CD14-positive monocyte (primary cell): ENCODE measurements around the gene KCNB1. TPM values are rescaled to one million over a fixed set of nuclear protein-coding genes. Genes with fewer than 3 reads are reported as not detected.

Source experiments
- DNase-seq, 3 donors: peaks; one replicate each; pipeline ENCODE4 v3.0.0-alpha.2; 2011 to 2022
- H2AFZ ChIP-seq: 2 replicates; pipeline ENCODE4 v1.6.0; 2012; ENCODE audit warnings: mild to moderate bottlenecking, low read depth, low read length, inconsistent platforms; ENCODE audit not compliant: insufficient read depth, poor library complexity, severe bottlenecking
- H3K27ac ChIP-seq, 2 donors: 1 replicate in 1 of 2; 2 replicates in 1 of 2; pipeline ENCODE4 v1.5.1; 2012 to 2013; ENCODE audit warnings: low read length in 2 of 2, control low read depth in 1 of 2, inconsistent platforms in 1 of 2, low read depth in 1 of 2, mild to moderate bottlenecking in 1 of 2
- H3K27me3 ChIP-seq, 2 donors: one replicate each; pipeline versions ENCODE4 v1.6.0 to v1.6.1; 2011 to 2013; ENCODE audit warnings: low read length in 2 of 2; ENCODE audit not compliant: control insufficient read depth in 2 of 2, insufficient read depth in 2 of 2
- H3K36me3 ChIP-seq, 2 donors: replicated peaks in 1 of 2; 1 replicate in 1 of 2; 2 replicates in 1 of 2; pipeline versions ENCODE4 v1.5.1 to v1.6.1; 2012 to 2013; ENCODE audit warnings: low read length in 2 of 2, control low read depth in 1 of 2, inconsistent platforms in 1 of 2, mild to moderate bottlenecking in 1 of 2; ENCODE audit not compliant: insufficient read depth in 2 of 2, control insufficient read depth in 1 of 2
- H3K4me1 ChIP-seq, 2 donors: 1 replicate in 1 of 2; 2 replicates in 1 of 2; pipeline versions ENCODE4 v1.5.1 to v1.6.1; 2012 to 2013; ENCODE audit warnings: low read length in 2 of 2, control low read depth in 1 of 2, inconsistent platforms in 1 of 2, mild to moderate bottlenecking in 1 of 2, moderate library complexity in 1 of 2; ENCODE audit not compliant: insufficient read depth in 2 of 2, control insufficient read depth in 1 of 2
- H3K4me2 ChIP-seq: replicated peaks from 2 replicates; pipeline ENCODE3; 2012; ENCODE audit warnings: low read length, moderate library complexity, mild to moderate bottlenecking; ENCODE audit not compliant: poor library complexity, severe bottlenecking; ENCODE audit errors: extremely low read depth
- H3K4me3 ChIP-seq, 3 experiments: fragments of 200-600 bp in 1 of 3; sonication (generic) in 1 of 3; replicated peaks in 1 of 3; 1 replicate in 2 of 3; 2 replicates in 1 of 3; pipeline ENCODE4 v1.5.1; 2011 to 2013; ENCODE audit warnings: low read length in 3 of 3, mild to moderate bottlenecking in 3 of 3, control low read depth in 2 of 3, low read depth in 2 of 3, inconsistent platforms in 1 of 3, moderate library complexity in 1 of 3
- H3K79me2 ChIP-seq: 2 replicates; pipeline ENCODE4 v1.6.0; 2012; ENCODE audit warnings: mild to moderate bottlenecking, control low read depth, inconsistent platforms, low read length, moderate library complexity; ENCODE audit not compliant: insufficient read depth
- H3K9ac ChIP-seq: 2 replicates; pipeline ENCODE4 v1.6.0; 2017; ENCODE audit warnings: low read length, mild to moderate bottlenecking; ENCODE audit not compliant: insufficient read depth, poor library complexity, severe bottlenecking
- H3K9me3 ChIP-seq, 2 donors: replicated peaks in 1 of 2; 1 replicate in 1 of 2; 2 replicates in 1 of 2; pipeline versions ENCODE4 v1.5.1 to v1.6.1; 2012 to 2013; ENCODE audit warnings: low read length in 2 of 2, control low read depth in 1 of 2; ENCODE audit not compliant: control insufficient read depth in 1 of 2, insufficient read depth in 1 of 2
- H4K20me1 ChIP-seq: 2 replicates; pipeline ENCODE4 v1.6.0; 2012; ENCODE audit warnings: mild to moderate bottlenecking, low read length, control low read depth, moderate library complexity; ENCODE audit not compliant: insufficient read depth
- H3K27ac Mint-ChIP-seq, 7 donors: one replicate each; pipeline ENCODE4 v1.8.0; 2020; ENCODE audit warnings: mild to moderate bottlenecking in 7 of 7, mixed read lengths in 7 of 7, moderate library complexity in 6 of 7, inconsistent platforms in 2 of 7
- H3K27me3 Mint-ChIP-seq, 3 donors: one replicate each; pipeline ENCODE4 v1.8.0; 2021 to 2022; ENCODE audit warnings: low read depth in 3 of 3, mild to moderate bottlenecking in 3 of 3, mixed read lengths in 3 of 3, moderate library complexity in 3 of 3, inconsistent platforms in 1 of 3
- H3K36me3 Mint-ChIP-seq, 2 donors: one replicate each; pipeline ENCODE4 v1.8.0; 2020; ENCODE audit warnings: mixed read lengths in 2 of 2, inconsistent platforms in 1 of 2, mild to moderate bottlenecking in 1 of 2
- H3K4me1 Mint-ChIP-seq: one replicate; pipeline ENCODE4 v1.8.0; 2020; ENCODE audit warnings: mild to moderate bottlenecking, mixed read lengths
- H3K4me3 Mint-ChIP-seq, 2 donors: one replicate each; pipeline ENCODE4 v1.8.0; 2020; ENCODE audit warnings: mild to moderate bottlenecking in 2 of 2, mixed read lengths in 2 of 2, moderate library complexity in 1 of 2
- H3K9me3 Mint-ChIP-seq, 7 donors: one replicate each; pipeline ENCODE4 v1.8.0; 2020 to 2022; ENCODE audit warnings: mixed read lengths in 7 of 7, mild to moderate bottlenecking in 6 of 7, moderate library complexity in 6 of 7, inconsistent platforms in 2 of 7
- WGBS: methylation state at CpG from one replicate; pipeline ENCODE4 v1.1.5; 2013; ENCODE audit warnings: missing lambda C conversion rate; ENCODE audit not compliant: insufficient coverage; 5-methylcytosine and 5-hydroxymethylcytosine counted together
- intact Hi-C, 2 donors: fragments of 100-400 bp; cut with micrococcal nuclease; formaldehyde crosslinking; loops; one replicate each; pipeline versions ENCODE4 v1.15.0 to v1.15.1; 2023
- polyA plus RNA-seq, 3 donors: library from polyadenylated mRNA; depleted of rRNA in 1 of 3; unstranded in 2 of 3; stranded (reverse) in 1 of 3; fragments of 300-500 nt in 2 of 3; fragments of >200 nt in 1 of 3; fragmentation: Illumina TruSeq in 2 of 3; gene quantifications; 1 replicate in 2 of 3; 2 replicates in 1 of 3; pipeline ENCODE4 v1.2.3, GENCODE V29; 2012 to 2021
- TF ChIP-seq, protein P1 (sequence below): fragments of 200-600 bp; IDR thresholded peaks from one replicate; pipeline ENCODE4 v1.8.0; 2022; ENCODE audit warnings: antibody characterized with exemption, mild to moderate bottlenecking

KCNB1 gene
- polyA plus RNA-seq, 3 donors, result not detected

DNA sequence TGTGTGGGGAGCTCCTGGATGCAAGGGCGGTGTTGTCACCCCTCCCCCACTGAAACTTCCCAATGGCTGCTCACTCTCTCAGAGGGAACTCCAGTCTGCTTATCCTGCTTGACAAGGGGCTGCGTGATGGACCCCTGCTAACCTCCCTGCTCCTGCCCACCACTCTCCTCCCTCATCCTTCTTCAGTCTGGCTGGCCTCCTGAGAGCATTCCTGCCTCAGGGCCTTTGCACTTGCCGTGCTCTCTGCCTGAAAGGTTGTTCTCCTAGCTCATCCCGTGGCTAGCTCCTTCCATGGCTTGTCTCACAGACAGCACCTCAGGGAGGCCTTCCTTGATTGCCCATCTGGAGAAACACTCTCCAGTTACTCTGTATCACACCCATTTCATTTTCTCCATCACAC is 130.7 kb downstream of the KCNB1 start:
- no peaks in the 10 kb centered on the region for H3K9me3 Mint-ChIP-seq
- peaks cover 7 to 20% (median 19%) of the 10 kb centered on the region in 3 donors for H3K27me3 Mint-ChIP-seq
- no peaks in the 10 kb centered on the region for H3K36me3 Mint-ChIP-seq
- H3K4me2 ChIP-seq, result no peak overlapping the region
- no peak overlapping the region for H3K27ac Mint-ChIP-seq
- H3K36me3 ChIP-seq, result no peaks in the 10 kb centered on the region
- no peak overlapping the region for H3K9ac ChIP-seq
- no peaks in the 10 kb centered on the region for H3K27me3 ChIP-seq
- TF ChIP-seq, protein P1, sequence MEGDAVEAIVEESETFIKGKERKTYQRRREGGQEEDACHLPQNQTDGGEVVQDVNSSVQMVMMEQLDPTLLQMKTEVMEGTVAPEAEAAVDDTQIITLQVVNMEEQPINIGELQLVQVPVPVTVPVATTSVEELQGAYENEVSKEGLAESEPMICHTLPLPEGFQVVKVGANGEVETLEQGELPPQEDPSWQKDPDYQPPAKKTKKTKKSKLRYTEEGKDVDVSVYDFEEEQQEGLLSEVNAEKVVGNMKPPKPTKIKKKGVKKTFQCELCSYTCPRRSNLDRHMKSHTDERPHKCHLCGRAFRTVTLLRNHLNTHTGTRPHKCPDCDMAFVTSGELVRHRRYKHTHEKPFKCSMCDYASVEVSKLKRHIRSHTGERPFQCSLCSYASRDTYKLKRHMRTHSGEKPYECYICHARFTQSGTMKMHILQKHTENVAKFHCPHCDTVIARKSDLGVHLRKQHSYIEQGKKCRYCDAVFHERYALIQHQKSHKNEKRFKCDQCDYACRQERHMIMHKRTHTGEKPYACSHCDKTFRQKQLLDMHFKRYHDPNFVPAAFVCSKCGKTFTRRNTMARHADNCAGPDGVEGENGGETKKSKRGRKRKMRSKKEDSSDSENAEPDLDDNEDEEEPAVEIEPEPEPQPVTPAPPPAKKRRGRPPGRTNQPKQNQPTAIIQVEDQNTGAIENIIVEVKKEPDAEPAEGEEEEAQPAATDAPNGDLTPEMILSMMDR, result no peak
- H2AFZ ChIP-seq, result no peak overlapping the region
- no peaks in the 10 kb centered on the region for H3K79me2 ChIP-seq
- no peaks in the 10 kb centered on the region for H4K20me1 ChIP-seq
- H3K4me1 ChIP-seq, result no peaks in the 10 kb centered on the region
- no peak overlapping the region for H3K4me3 Mint-ChIP-seq
- H3K9me3 ChIP-seq, result no peaks in the 10 kb centered on the region
- H3K4me1 Mint-ChIP-seq, result peaks cover 3% of the 10 kb centered on the region
- WGBS, result 93% methylated on average over 4 of the region's 4 CpGs
- intact Hi-C loops, result no loop called here
- DNase-seq, result no peak
- no peak overlapping the region for H3K4me3 ChIP-seq
- no peak overlapping the region for H3K27ac ChIP-seq

DNA sequence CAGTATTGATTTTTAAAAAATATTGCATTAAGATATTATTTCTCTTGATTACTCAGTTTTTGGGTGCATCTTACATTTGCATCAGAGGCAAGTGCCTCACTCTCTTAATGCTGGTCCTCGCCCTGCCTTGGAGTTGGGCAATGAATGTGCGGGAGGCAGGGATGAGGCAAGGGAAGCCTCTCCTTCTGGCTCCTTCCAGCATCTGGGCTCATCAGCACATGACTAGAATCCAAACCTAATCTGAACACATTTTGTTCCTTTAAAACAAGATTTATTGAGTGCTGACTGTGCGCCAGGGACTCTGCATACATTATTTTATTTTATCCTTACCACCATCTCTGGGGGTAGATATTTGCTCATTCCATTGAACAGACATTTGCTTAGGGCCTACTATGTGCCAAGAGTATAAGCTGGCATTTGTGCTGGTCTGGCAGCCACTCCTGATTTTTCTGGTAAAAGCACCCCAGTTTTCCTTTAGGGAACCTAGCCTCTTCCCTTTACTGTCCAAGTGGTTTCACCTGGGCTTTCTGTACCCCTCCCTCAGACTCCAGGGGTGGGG is 132.7 kb downstream of the KCNB1 start:
- Mint-ChIP-seq H3K27me3 (peaks cover 8 to 19% (median 17%) of the 10 kb centered on the region in 3 donors), H3K9me3 (no peaks in the 10 kb centered on the region), H3K4me1 (peaks cover 3% of the 10 kb centered on the region), H3K36me3 (no peaks in the 10 kb centered on the region), H3K4me3 (no peak overlapping the region), H3K27ac (no peak overlapping the region)
- no CpG with 5 or more reads among the region's 3 CpGs for WGBS
- no peak overlapping the region for H3K4me3 ChIP-seq
- no peak for DNase-seq
- no peaks in the 10 kb centered on the region for H3K9me3 ChIP-seq
- no peaks in the 10 kb centered on the region for H4K20me1 ChIP-seq
- H2AFZ ChIP-seq, result no peak overlapping the region
- H3K27ac ChIP-seq, result no peak overlapping the region
- no peaks in the 10 kb centered on the region for H3K79me2 ChIP-seq
- intact Hi-C loops, result no loop called here
- no peaks in the 10 kb centered on the region for H3K4me1 ChIP-seq
- no peaks in the 10 kb centered on the region for H3K36me3 ChIP-seq
- H3K27me3 ChIP-seq, result no peaks in the 10 kb centered on the region
- no peak overlapping the region for H3K9ac ChIP-seq
- TF ChIP-seq, protein P1, result no peak
- H3K4me2 ChIP-seq, result no peak overlapping the region
